Measurements from ENCODE around the gene CCDC154.

The CCDC154 gene

GRCh38 chr16:1450218-1450617 lies 5.9 kb upstream of the CCDC154 start:
- TF ChIP-seq, protein P1, sequence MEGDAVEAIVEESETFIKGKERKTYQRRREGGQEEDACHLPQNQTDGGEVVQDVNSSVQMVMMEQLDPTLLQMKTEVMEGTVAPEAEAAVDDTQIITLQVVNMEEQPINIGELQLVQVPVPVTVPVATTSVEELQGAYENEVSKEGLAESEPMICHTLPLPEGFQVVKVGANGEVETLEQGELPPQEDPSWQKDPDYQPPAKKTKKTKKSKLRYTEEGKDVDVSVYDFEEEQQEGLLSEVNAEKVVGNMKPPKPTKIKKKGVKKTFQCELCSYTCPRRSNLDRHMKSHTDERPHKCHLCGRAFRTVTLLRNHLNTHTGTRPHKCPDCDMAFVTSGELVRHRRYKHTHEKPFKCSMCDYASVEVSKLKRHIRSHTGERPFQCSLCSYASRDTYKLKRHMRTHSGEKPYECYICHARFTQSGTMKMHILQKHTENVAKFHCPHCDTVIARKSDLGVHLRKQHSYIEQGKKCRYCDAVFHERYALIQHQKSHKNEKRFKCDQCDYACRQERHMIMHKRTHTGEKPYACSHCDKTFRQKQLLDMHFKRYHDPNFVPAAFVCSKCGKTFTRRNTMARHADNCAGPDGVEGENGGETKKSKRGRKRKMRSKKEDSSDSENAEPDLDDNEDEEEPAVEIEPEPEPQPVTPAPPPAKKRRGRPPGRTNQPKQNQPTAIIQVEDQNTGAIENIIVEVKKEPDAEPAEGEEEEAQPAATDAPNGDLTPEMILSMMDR (conservative IDR thresholded peaks at IDR 0.05; ENCODE audit: low read depth): no peak
- ChIA-PET CTCF (no interaction called here), POLR2A (ENCODE audit: low non-redundant PET) (no interaction called here)
- peak overlapping the region; percentile 5; the same call in 1 of the 2 replicates for H3K27ac ChIP-seq
- no peak for DNase-seq (ENCODE audit: low spot score)

DNA sequence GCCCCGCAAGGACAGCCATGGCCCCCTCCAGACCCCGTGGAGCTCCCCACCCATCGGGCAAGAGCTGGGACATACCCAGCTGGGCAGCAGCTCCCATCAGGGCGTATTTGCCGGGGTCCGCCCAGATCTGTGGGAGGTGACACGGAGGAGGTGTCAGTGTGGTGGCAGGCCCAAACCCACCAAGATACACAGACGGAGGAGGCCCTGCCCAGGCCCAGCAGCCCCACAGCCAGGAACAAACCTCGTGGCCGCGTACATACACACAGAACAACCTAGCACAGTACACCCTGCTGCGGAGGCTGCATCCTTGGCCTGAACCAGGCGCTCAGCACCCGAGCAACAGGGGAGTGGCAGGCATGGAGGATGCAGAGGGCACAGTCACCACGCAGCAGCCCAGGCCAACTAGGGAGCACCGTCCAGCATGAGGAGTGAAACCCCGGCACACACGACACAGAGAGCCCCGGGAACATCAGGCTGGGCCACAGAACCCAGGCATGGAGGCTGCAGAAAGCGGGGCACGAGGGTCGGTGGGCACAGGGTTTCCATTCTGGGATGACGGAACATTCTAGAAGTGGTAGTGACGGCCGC lies 4.9 kb upstream of the CCDC154 start:
- TF ChIP-seq, protein P1 (conservative IDR thresholded peaks at IDR 0.05; ENCODE audit: low read depth): no peak
- ChIA-PET POLR2A (ENCODE audit: low non-redundant PET) (no interaction called here), CTCF (no interaction called here)
- peak overlapping the region; percentile 5; the same call in 1 of the 2 replicates for H3K27ac ChIP-seq
- no peak for DNase-seq (ENCODE audit: low spot score)

GRCh38 chr16:1448536-1449116 lies 4.3 kb upstream of the CCDC154 start:
- CTCF ChIA-PET: no interaction called here
- no peak for DNase-seq (ENCODE audit: low spot score)
- no peak overlapping the region for H3K27ac ChIP-seq
- TF ChIP-seq, protein P1 (conservative IDR thresholded peaks at IDR 0.05; ENCODE audit: low read depth): no peak
- POLR2A ChIA-PET (ENCODE audit: low non-redundant PET): no interaction called here

- ChIA-PET POLR2A (ENCODE audit: low non-redundant PET) (no interaction called here), CTCF (no interaction called here)
- TF ChIP-seq, protein P1 (conservative IDR thresholded peaks at IDR 0.05; ENCODE audit: low read depth): no peak
- no peak overlapping the region for H3K27ac ChIP-seq
- DNase-seq (ENCODE audit: low spot score): no peak
Observed at GRCh38 chr16:1447965-1448364, 3.6 kb upstream of the CCDC154 start.

GRCh38 chr16:1446296-1447080 lies 2.1 kb upstream of the CCDC154 start:
- no peak overlapping the region for H3K27ac ChIP-seq
- DNase-seq (ENCODE audit: low spot score): no peak
- TF ChIP-seq, protein P1 (conservative IDR thresholded peaks at IDR 0.05; ENCODE audit: low read depth): no peak
- POLR2A ChIA-PET (ENCODE audit: low non-redundant PET): no interaction called here
- CTCF ChIA-PET: no interaction called here

GRCh38 chr16:1445518-1446203 lies 1.3 kb upstream of the CCDC154 start:
- DNase-seq (ENCODE audit: low spot score): no peak
- no peak overlapping the region for H3K27ac ChIP-seq
- POLR2A ChIA-PET (ENCODE audit: low non-redundant PET): no interaction called here
- TF ChIP-seq, protein P1 (conservative IDR thresholded peaks at IDR 0.05; ENCODE audit: low read depth): no peak
- CTCF ChIA-PET: no interaction called here

Measured in RWPE1 (cell line).